Amniotic epithelial cell (primary cell): ENCODE results near the gene TEAD2.
"Not testable (repeated sequence)": the region's sequence is repeated elsewhere in the genome, so short reads cannot be mapped to it uniquely, and the experiment has no call there.

Experiments used
- DNase-seq: peaks from one replicate; pipeline ENCODE4 v3.0.0-alpha.2; 2010; ENCODE audit warnings: low read depth

Gene TEAD2

GRCh38 chr19:49383599-49383998 lies 21.4 kb upstream of the TEAD2 start:
- no peak for DNase-seq

- DNase-seq = no peak
Measured at GRCh38 chr19:49382639-49383038, 20.4 kb upstream of the TEAD2 start.

DNA sequence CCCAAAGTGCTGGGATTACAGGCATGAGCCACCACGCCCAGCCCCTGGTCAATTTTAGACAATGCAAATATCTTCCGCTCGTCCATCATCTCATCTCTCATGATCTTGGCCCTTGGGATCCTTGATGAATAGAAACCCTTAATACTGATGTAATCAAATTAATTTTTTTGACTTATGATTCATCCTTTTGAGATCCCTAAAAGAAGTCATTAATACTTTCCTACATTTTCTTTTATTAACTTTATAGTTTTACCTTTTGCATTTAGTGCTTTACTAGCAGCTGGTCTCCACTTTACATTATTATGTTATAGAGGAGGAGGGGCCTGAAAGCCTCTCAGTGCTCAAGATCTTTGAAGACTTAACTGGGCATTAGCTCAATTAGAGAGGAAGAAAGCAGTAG lies 18.2 kb upstream of the TEAD2 start:
- DNase-seq = no peak

- DNase-seq = no peak
Measured at GRCh38 chr19:49378512-49378911, 16.3 kb upstream of the TEAD2 start.

GRCh38 chr19:49374665-49375434 lies 12.6 kb upstream of the TEAD2 start:
- no peak for DNase-seq

DNA sequence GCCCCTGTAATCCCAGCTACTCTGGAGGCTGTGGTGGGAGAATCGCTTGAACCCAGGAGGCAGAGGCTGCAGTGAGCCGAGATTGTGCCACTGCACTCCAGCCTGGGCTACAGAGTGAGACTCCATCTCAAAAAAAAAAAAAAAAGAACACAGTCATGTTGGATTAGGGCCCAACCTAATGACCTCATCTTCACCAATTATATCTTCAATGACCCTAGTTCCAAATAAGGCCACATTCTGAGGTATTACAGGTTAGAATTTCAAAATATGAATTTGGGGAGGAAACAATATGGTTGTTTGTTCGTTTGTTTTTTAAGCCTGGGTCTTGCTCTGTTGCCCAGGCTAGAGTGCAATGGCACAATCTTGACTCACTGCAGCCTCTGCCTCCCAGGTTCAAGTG lies 11.0 kb upstream of the TEAD2 start:
- not testable (repeated sequence) for DNase-seq

DNA sequence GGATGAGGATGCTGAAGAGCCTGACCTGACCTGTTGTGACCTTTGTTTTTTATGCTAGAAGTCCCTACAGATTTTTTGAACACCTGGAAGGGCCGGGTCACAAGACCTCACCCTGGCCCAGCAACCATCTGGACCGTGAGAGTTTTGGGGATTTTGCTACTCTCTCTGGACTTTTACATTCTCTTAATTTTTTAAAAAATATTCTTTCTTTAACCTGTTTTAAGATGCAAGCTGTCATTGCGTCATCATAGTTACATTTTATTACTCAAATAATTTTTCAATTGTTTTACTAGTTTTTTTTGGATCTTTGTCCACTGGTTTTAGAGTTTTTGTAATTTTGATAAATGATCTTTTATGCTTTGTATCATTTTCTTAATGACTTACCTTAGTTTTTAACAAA lies 9.0 kb upstream of the TEAD2 start:
- DNase-seq = no peak

DNA sequence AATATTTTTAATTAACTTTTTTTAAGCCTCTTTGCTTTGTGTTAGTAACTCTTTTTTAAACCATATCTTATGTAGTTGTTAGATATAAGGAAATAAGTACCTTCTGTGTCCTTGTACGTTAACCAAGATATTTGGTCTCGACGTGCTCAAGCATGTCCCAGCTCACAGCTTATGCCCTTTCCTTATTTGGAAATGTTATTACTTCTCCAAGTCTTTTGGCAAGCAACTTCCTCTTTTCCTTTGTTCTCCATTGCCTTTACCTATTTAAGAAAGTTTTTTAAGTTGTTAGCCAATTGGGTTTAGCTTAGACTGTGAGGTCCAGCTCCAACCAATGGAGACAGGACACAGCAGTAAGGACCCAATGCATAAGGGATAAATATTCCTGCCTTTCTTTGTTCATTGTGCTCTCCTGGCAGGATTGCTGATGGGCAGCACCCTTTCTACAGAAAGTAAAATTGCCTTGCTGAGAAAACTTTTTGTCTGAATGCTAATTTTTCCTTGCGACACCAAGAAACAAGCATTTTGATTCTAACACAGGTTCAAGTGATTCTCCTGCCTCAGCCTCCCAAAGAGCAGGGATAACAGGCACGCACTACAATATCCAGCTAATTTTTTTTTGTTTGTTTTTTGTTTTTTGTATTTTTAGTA lies 6.6 kb upstream of the TEAD2 start:
- no peak for DNase-seq

DNA sequence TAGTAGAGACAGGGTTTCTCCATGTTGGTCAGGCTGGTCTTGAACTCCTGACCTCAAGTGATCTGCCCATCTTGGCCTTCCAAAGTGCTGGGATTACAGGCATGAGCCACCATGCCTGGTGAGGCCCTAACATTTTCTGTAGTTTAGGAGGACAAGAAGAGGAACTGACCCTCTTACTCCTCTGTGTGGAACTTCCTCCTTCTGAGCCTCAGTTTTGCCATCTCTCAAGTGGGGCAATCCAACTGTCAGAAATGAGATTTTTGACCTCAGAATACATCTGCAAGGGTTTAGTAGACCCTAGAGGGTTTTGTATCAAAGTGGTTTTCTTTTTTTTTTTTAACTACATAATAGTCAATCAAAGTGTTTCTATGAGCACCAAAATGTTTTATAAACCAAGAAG lies 3.9 kb upstream of the TEAD2 start:
- no peak for DNase-seq

- DNase-seq = no peak
Measured at GRCh38 chr19:49364083-49364737, 2.0 kb upstream of the TEAD2 start.

DNA sequence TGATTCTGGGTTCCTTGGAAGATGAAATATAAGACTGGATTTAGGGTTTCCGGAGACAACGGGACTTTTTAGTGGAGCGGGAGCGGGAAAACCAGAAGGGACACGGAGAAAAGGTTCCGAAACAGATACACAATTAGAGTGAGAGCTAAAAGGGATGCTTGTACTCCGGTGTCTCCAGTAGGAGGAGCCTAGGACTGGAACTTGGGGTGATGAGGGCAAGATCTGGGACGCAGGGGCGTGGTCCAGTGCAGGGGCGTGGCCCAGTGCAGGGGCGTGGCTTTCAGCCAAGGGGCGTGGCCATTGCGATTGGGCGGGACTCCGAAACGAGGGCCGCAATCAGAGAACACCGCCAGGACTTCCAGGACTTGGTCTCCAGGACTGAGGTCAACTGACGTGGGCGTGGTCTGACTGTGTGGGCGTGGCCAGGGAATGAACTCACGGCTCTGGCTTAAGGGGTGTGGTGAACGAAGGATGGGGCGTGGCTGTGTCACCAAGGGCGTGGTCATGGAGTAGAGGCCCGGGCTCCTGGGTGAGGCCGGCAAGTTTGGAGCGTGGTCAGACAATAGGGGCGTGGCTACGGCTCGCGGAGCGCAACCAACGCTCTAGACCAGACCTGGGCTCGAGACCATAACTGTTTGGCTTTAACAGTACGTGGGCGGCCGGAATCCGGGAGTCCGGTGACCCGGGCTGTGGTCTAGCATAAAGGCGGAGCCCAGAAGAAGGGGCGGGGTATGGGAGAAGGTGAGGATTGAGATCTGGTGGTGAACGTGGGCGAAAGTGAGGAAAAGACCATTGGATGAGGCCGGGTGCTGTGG lies 1.3 kb upstream of the TEAD2 start, which contains the start of gene DKKL1:
Gene DKKL1, plus strand, starts transcription at position 610 of the 815 bp plus-strand sequence. Its CDS starts 122 bp downstream, at position 732.
- DNase-seq = peak; percentile 99

GRCh38 chr19:49362929-49363267 lies 682 bp upstream of the TEAD2 start:
- peak; percentile 24 for DNase-seq

- DNase-seq = peak; percentile 76
Measured at GRCh38 chr19:49361438-49362047, 673 bp downstream of the TEAD2 start.

GRCh38 chr19:49359851-49360820 lies 2.1 kb downstream of the TEAD2 start:
- no peak for DNase-seq

- DNase-seq = no peak
Measured at GRCh38 chr19:49357186-49357585, 5.0 kb downstream of the TEAD2 start.

- peak; percentile 11 for DNase-seq
Measured at GRCh38 chr19:49356382-49356781, 5.8 kb downstream of the TEAD2 start.

GRCh38 chr19:49355909-49356353 lies 6.3 kb downstream of the TEAD2 start:
- peak; percentile 31 for DNase-seq

DNA sequence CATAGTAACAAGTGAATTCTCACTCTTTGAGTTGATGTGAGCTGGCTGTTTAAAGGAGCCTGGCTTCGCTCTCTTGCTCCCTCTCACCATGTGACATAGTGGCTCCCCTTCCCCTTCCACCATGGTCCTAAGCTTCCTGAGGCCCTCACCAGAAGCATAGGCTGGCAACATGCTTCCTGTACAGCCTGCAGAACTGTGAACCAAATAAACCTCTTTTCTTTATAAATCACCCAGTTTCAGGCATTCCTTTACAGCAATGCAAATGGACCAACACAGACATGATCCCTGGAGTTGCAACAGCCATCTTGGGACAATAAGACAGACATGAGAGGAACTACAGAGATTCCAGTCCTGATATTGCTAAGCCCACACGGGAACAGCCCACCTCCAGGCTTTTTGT lies 12.6 kb downstream of the TEAD2 start:
- no peak for DNase-seq

GRCh38 chr19:49348305-49349189 lies 13.7 kb downstream of the TEAD2 start:
- no peak for DNase-seq

- DNase-seq = peak; percentile 79
Measured at GRCh38 chr19:49347835-49348234, 14.4 kb downstream of the TEAD2 start.
